Stomach (tissue), 4 donors: ENCODE data around the gene NUP214.

Experiments used
- CTCF ChIP-seq, 7 experiments: fragments of 450-650 bp in 4 of 7; fragments of 200-600 bp in 3 of 7; sonication (generic) in 3 of 7; IDR thresholded peaks; one replicate each; pipeline ENCODE4 v1.5.1; 2016 to 2019; ENCODE audit warnings: antibody characterized with exemption in 7 of 7, control low read depth in 2 of 7, mild to moderate bottlenecking in 1 of 7
- POLR2AphosphoS5 ChIP-seq, 3 donors: sonication (generic); formaldehyde crosslinking; IDR thresholded peaks; one replicate each; pipeline ENCODE4 v1.6.1; 2016; ENCODE audit warnings: antibody characterized with exemption in 3 of 3

DNA sequence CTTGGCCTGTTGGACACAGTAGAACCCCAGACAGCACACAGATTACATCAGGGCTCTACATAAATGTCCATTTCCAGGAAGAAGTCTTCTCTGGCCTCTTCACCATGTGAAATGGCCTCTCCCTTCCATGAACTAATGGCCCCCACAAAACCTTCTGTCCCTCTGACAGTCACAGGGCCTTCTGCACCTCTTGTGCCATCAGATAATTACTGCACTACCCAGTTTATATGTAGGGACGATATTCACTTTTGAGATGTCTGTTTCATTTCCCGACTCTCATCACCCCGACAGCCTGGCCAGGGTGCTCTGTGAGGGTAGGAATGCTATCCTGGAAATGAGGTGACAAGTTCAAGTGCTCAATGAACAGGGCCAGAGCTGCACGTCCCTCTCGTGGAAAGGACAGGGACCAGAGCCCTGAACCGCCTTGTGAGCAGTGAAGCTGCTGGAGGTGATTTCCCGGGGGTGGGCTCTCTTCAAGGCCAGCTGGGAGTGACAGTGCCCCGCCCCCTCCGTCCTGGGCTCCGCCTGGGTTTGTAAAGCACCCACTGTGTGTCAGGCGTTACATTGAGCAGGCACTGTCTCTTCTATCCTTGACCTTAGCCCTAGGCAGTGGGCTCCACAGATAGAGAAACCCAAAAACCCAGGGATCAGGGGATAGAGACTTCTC is 153.9 kb downstream of the NUP214 start:
- no peak for TF ChIP-seq CTCF (IDR thresholded peaks at IDR 0.05)
- no peak for TF ChIP-seq POLR2AphosphoS5 (IDR thresholded peaks at IDR 0.05)
